HCT116 (cell line): ENCODE results near the gene TMEM244. TPM values are rescaled to one million over a fixed set of nuclear protein-coding genes. Genes with fewer than 3 reads are reported as not detected.
A peak's percentile ranks its signal among the peaks of the same experiment; 100 is the strongest.

Experiments
- ATAC-seq: fragments of 200-7000 bp; cut with Tn5 transposase; 2 replicates; pipeline ENCODE4 v1.9.1; 2020; ENCODE audit warnings: mild to moderate bottlenecking, moderate library complexity
- BruUV-seq: library from RNA; stranded (reverse); fragments of 400-500 nt; replicated peaks from 2 replicates; lab custom pipeline; 2021; lab: Mats Ljungman, UMichigan
- CTCF ChIA-PET: fragments of 300-600 bp; sonication (Branson Sonifier 250); formaldehyde crosslinking; loops from one replicate; lab custom pipeline; 2021; ENCODE audit warnings: antibody characterized with exemption; lab: Charles Lee
- POLR2A ChIA-PET: fragments of 300-600, 350-600 bp; sonication (Branson Sonifier 250); formaldehyde crosslinking; loops from one replicate; lab custom pipeline; 2021; ENCODE audit warnings: antibody characterized with exemption; lab: Charles Lee
- RAD21 ChIA-PET, 2 experiments: fragments of 300-600 bp; sonication (Branson Sonifier 250); formaldehyde crosslinking; loops; one replicate each; lab custom pipeline; 2023; ENCODE audit warnings: low total read pairs in 2 of 2; ENCODE audit not compliant: uncharacterized antibody in 2 of 2, unreplicated experiment in 2 of 2, low non-redundant PET in 1 of 2; lab: Charles Lee
- DNase-seq: peaks from one replicate; pipeline ENCODE4 v3.0.0-alpha.2; 2010; ENCODE audit warnings: low read depth, low spot score
- H2AFZ ChIP-seq: fragments of 200-600 bp; shearing (Covaris generic), sonication (generic); 2 replicates; pipeline ENCODE4 v1.6.1; 2017; ENCODE audit warnings: low read depth, mixed run types, mixed read lengths, antibody characterized with exemption, low read length; ENCODE audit not compliant: poor library complexity, severe bottlenecking
- H3K27ac ChIP-seq: 2 replicates; pipeline ENCODE4 v1.5.1; 2012; ENCODE audit warnings: low read depth, low read length
- H3K27me3 ChIP-seq: fragments of 200-600 bp; sonication (generic); 2 replicates; pipeline ENCODE4 v1.6.1; 2016; ENCODE audit warnings: mixed run types, low read length, mixed read lengths; ENCODE audit not compliant: insufficient read depth
- H3K36me3 ChIP-seq, 2 experiments: fragments of 200-500 bp in 1 of 2; fragments of 200-600 bp in 1 of 2; sonication (Bioruptor generic) in 1 of 2; sonication (generic) in 1 of 2; 2 replicates each; pipeline versions ENCODE4 v1.5.1 to v1.6.1; 2014 to 2016; ENCODE audit warnings: low read length in 2 of 2, inconsistent platforms in 1 of 2, mixed read lengths in 1 of 2, mixed run types in 1 of 2; ENCODE audit not compliant: insufficient read depth in 2 of 2, control insufficient read depth in 1 of 2
- H3K4me1 ChIP-seq, 2 experiments: fragments of 200-600 bp in 1 of 2; sonication (generic) in 1 of 2; 2 replicates each; pipeline versions ENCODE4 v1.5.1 to v1.6.1; 2012 to 2017; ENCODE audit warnings: low read length in 2 of 2, inconsistent platforms in 1 of 2, mild to moderate bottlenecking in 1 of 2, mixed read lengths in 1 of 2, mixed run types in 1 of 2, moderate library complexity in 1 of 2; ENCODE audit not compliant: insufficient read depth in 2 of 2, control insufficient read depth in 1 of 2
- H3K4me2 ChIP-seq: fragments of 200-600 bp; sonication (generic); 2 replicates; pipeline ENCODE4 v1.6.1; 2017; ENCODE audit warnings: mixed run types, low read length, mixed read lengths
- H3K4me3 ChIP-seq, 2 experiments: fragments of 200-600 bp in 1 of 2; sonication (generic) in 1 of 2; replicated peaks in 1 of 2; 2 replicates each; pipeline ENCODE4 v1.5.1; 2011 to 2016; ENCODE audit warnings: low read length in 2 of 2, control low read depth in 1 of 2, low read depth in 1 of 2, mild to moderate bottlenecking in 1 of 2, mixed read lengths in 1 of 2, mixed run types in 1 of 2
- H3K79me2 ChIP-seq: fragments of 200-600 bp; sonication (generic); 2 replicates; pipeline ENCODE4 v1.6.1; 2017; ENCODE audit warnings: mild to moderate bottlenecking, mixed run types, low read length, moderate library complexity, mixed read lengths; ENCODE audit not compliant: insufficient read depth
- H3K9ac ChIP-seq: fragments of 200-600 bp; sonication (generic); 2 replicates; pipeline ENCODE4 v1.6.1; 2016; ENCODE audit warnings: low read length, mixed read lengths
- H3K9me2 ChIP-seq: fragments of 200-600 bp; sonication (generic), shearing (Covaris generic); 2 replicates; pipeline ENCODE4 v1.6.1; 2017; ENCODE audit warnings: mixed run types, mild to moderate bottlenecking, moderate library complexity; ENCODE audit not compliant: insufficient read depth
- H3K9me3 ChIP-seq, 2 experiments: fragments of 200-500 bp in 1 of 2; fragments of 200-600 bp in 1 of 2; sonication (Bioruptor generic) in 1 of 2; sonication (generic) in 1 of 2; 2 replicates each; pipeline ENCODE4 v1.6.1; 2014 to 2017; ENCODE audit warnings: low read length in 2 of 2, mixed read lengths in 2 of 2, inconsistent platforms in 1 of 2, low read depth in 1 of 2, mild to moderate bottlenecking in 1 of 2, mixed run types in 1 of 2, moderate library complexity in 1 of 2; ENCODE audit not compliant: control insufficient read depth in 1 of 2, insufficient read depth in 1 of 2
- H4K20me1 ChIP-seq: fragments of 200-600 bp; sonication (generic), shearing (Covaris generic); 2 replicates; pipeline ENCODE4 v1.6.1; 2017; ENCODE audit warnings: mixed run types, mild to moderate bottlenecking, moderate library complexity; ENCODE audit not compliant: insufficient read depth
- CEBPB ChIP-seq: IDR thresholded peaks from 2 replicates; pipeline ENCODE4 v1.6.1; 2012; ENCODE audit warnings: low read depth
- CTCF ChIP-seq, 3 experiments: fragments of 200-600 bp in 1 of 3; sonication (generic) in 1 of 3; IDR thresholded peaks in 2 of 3; conservative IDR thresholded peaks in 1 of 3; 2 replicates each; pipeline ENCODE4 v1.5.1; 2012 to 2017; ENCODE audit warnings: low read depth in 2 of 3, low read length in 2 of 3, antibody characterized with exemption in 1 of 3, borderline replicate concordance in 1 of 3, control low read depth in 1 of 3, mild to moderate bottlenecking in 1 of 3, mixed read lengths in 1 of 3, mixed run types in 1 of 3, moderate library complexity in 1 of 3; ENCODE audit not compliant: insufficient read depth in 1 of 3
- ELF1 ChIP-seq: IDR thresholded peaks from 2 replicates; pipeline ENCODE4 v1.6.1; 2012; ENCODE audit warnings: low read depth, borderline replicate concordance
- RAD21 ChIP-seq: IDR thresholded peaks from 2 replicates; pipeline ENCODE4 v1.6.1; 2012; ENCODE audit warnings: low read depth, mild to moderate bottlenecking
- ZNF274 ChIP-seq: fragments of 200-500 bp; sonication (Bioruptor generic); IDR thresholded peaks from 2 replicates; pipeline ENCODE4 v1.6.1; 2014; ENCODE audit warnings: mild to moderate bottlenecking, low read depth, low read length, inconsistent platforms
- intact Hi-C: fragments of 100-400 bp; cut with micrococcal nuclease; formaldehyde crosslinking; loops from 2 replicates; pipeline ENCODE4 v1.10.0; 2022
- total RNA-seq: library from RNA; stranded (reverse); gene quantifications from one replicate; pipeline ENCODE4 v1.2.1, GENCODE V29; 2021; ENCODE audit not compliant: unreplicated experiment
- TF ChIP-seq, protein P1 (sequence below): IDR thresholded peaks from 2 replicates; pipeline ENCODE4 v1.6.1; 2012

TMEM244 gene
- total RNA-seq, 1 experiment from 2014 or later: not detected

DNA sequence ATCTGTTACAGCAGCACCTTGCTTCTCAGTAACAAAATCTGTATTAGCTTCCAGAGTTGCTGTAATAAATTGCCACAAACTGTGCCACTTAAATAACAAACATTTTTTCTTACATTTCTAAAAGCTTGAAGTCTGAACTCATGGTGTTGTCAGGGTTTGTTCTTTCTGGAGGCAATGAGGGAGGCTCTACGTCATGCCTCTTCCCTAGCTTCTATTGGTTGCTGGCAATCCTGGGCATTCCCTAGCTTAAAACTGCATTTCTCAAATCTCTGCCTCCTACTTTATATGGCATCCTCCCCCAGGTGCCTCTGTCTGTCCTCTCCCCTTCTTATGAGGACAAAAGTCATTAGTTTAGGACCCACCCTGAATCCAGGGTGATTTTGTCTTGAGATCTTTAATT, 41.6 kb upstream of the TMEM244 start:
- no peaks in the 10 kb centered on the region for H3K9me3 ChIP-seq
- POLR2A ChIA-PET: no interaction called here
- CTCF ChIA-PET: interaction anchor here (2.0 kb wide), 1 partner anchor 127 kb away, joined by 5 read pairs; no protein-coding TSS in a partner anchor

More for the DNA sequence above, 41.6 kb upstream of the TMEM244 start:
- RAD21 ChIA-PET: no interaction called here
- Histone ChIP-seq H3K27ac (no peak overlapping the region), H3K4me3 (no peak overlapping the region), H3K9me2 (no peaks in the 10 kb centered on the region), H3K79me2 (no peaks in the 10 kb centered on the region), H3K4me1 (peaks cover 5 to 17% of the 10 kb centered on the region in 2 experiments; a peak in 3 of 4 replicates), H3K27me3 (no peaks in the 10 kb centered on the region), H3K9ac (no peak overlapping the region), H4K20me1 (no peaks in the 10 kb centered on the region), H3K36me3 (no peaks in the 10 kb centered on the region), H3K4me2 (no peak overlapping the region), H2AFZ (peak overlapping the region; percentile 76)
- no peak for ATAC-seq
- intact Hi-C loops: no loop called here
- no peak for TF ChIP-seq CEBPB
- no peak for TF ChIP-seq CTCF (IDR thresholded peaks at IDR 0.05 in 2 of 3, conservative IDR thresholded peaks at IDR 0.05 in 1 of 3; ENCODE audit: borderline replicate concordance in 1 of 3, insufficient read depth in 1 of 3, low read depth in 2 of 3, low read length in 2 of 3)
- TF ChIP-seq ZNF274: no peak
- TF ChIP-seq ELF1: no peak
- TF ChIP-seq RAD21: no peak
- TF ChIP-seq, protein P1, sequence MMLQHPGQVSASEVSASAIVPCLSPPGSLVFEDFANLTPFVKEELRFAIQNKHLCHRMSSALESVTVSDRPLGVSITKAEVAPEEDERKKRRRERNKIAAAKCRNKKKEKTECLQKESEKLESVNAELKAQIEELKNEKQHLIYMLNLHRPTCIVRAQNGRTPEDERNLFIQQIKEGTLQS: no peak
- DNase-seq: no peak
- no TSS peak for BruUV-seq
